Body of pancreas (tissue), 4 donors: ENCODE data around the gene FADS1. TPM values are rescaled to one million over a fixed set of nuclear protein-coding genes. Genes with fewer than 3 reads are reported as not detected.

Experiments
- ATAC-seq: fragments of 150-250 bp; one replicate; pipeline ENCODE4 v1.9.1; 2016
- DNase-seq, 4 donors: peaks; one replicate each; pipeline ENCODE4 v3.0.0-alpha.2; 2019
- H3K27ac ChIP-seq, 4 donors: fragments of 200-600 bp; sonication (generic); 1 replicate in 3 of 4; 2 replicates in 1 of 4; pipeline versions ENCODE4 v1.5.1 to v1.6.1; 2016 to 2019; ENCODE audit warnings: mild to moderate bottlenecking in 1 of 4, mixed read lengths in 1 of 4, moderate library complexity in 1 of 4
- H3K27me3 ChIP-seq, 2 donors: fragments of 200-600 bp; sonication (generic); one replicate each; pipeline ENCODE4 v1.6.0; 2016; ENCODE audit warnings: mild to moderate bottlenecking in 1 of 2
- H3K36me3 ChIP-seq, 2 donors: fragments of 200-600 bp; sonication (generic); replicated peaks in 1 of 2; 2 replicates each; pipeline ENCODE4 v1.5.1; 2016; ENCODE audit warnings: low read depth in 2 of 2; ENCODE audit not compliant: insufficient read depth in 1 of 2
- H3K4me1 ChIP-seq: fragments of 200-600 bp; sonication (generic); one replicate; pipeline ENCODE4 v1.6.0; 2016
- H3K4me3 ChIP-seq, 2 donors: fragments of 200-600 bp; sonication (generic); 1 replicate in 1 of 2; 2 replicates in 1 of 2; pipeline ENCODE4 v1.5.1; 2016 to 2019
- H3K9me3 ChIP-seq, 3 donors: fragments of 200-600 bp; sonication (generic); 1 replicate in 2 of 3; 2 replicates in 1 of 3; pipeline ENCODE4 v1.5.1; 2016
- CTCF ChIP-seq, 7 experiments: fragments of 450-650 bp in 4 of 7; fragments of 200-600 bp in 3 of 7; sonication (generic) in 3 of 7; IDR thresholded peaks; one replicate each; pipeline ENCODE4 v1.5.1; 2016 to 2019; ENCODE audit warnings: antibody characterized with exemption in 7 of 7
- POLR2A ChIP-seq, 3 donors: fragments of 450-650 bp; IDR thresholded peaks; one replicate each; pipeline ENCODE4 v1.6.1; 2016; ENCODE audit warnings: antibody characterized with exemption in 3 of 3, mild to moderate bottlenecking in 2 of 3
- WGBS, 2 donors: methylation state at CpG; one replicate each; pipeline ENCODE4 v1.1.5; 2017; 5-methylcytosine and 5-hydroxymethylcytosine counted together
- intact Hi-C: fragments of 100-400 bp; cut with DNase I; formaldehyde crosslinking; loops from one replicate; pipeline ENCODE4 v1.15.1; 2023
- total RNA-seq, 2 donors: library from RNA; depleted of rRNA; stranded (reverse); fragments of >200 nt; gene quantifications; one replicate each; pipeline ENCODE4 v1.1.0, GENCODE V29; 2016

FADS1 gene
- total RNA-seq, 2 donors from 2014 or later: 4.6 to 7.0 TPM

- ATAC-seq: no peak
- Histone ChIP-seq H3K36me3 (peaks cover 0 to 5% of the 10 kb centered on the region in 2 donors), H3K4me3 (no peak overlapping the region), H3K4me1 (peaks cover 27% of the 10 kb centered on the region), H3K9me3 (no peaks in the 10 kb centered on the region), H3K27me3 (no peaks in the 10 kb centered on the region), H3K27ac (no peak overlapping the region)
- no peak for DNase-seq
- intact Hi-C loops: no loop called here
- 73 to 77% methylated on average over 10 to 12 of the region's 12 CpGs for WGBS, 2 donors
- no peak for TF ChIP-seq CTCF (IDR thresholded peaks at IDR 0.05)
- no peak for TF ChIP-seq POLR2A (IDR thresholded peaks at IDR 0.05)
Measured at GRCh38 chr11:61795459-61795858, 21.3 kb downstream of the FADS1 start.

- no peak overlapping the region for H3K27ac ChIP-seq
- TF ChIP-seq CTCF (IDR thresholded peaks at IDR 0.05): no peak
- TF ChIP-seq POLR2A (IDR thresholded peaks at IDR 0.05): no peak
- no peak overlapping the region for H3K4me3 ChIP-seq
- WGBS, 2 donors: 79 to 87% methylated on average over 4 of the region's 4 CpGs
- no peaks in the 10 kb centered on the region for H3K27me3 ChIP-seq
- peaks cover 31% of the 10 kb centered on the region for H3K4me1 ChIP-seq
- peaks cover 0 to 10% of the 10 kb centered on the region in 2 donors for H3K36me3 ChIP-seq
- no peak for DNase-seq
- ATAC-seq: no peak
- intact Hi-C loops: no loop called here
- no peaks in the 10 kb centered on the region for H3K9me3 ChIP-seq
Measured at GRCh38 chr11:61794579-61794978, 22.2 kb downstream of the FADS1 start.

- 62 to 71% methylated on average over 3 of the region's 3 CpGs for WGBS, 2 donors
- Histone ChIP-seq H3K4me1 (peaks cover 35% of the 10 kb centered on the region), H3K27me3 (no peaks in the 10 kb centered on the region), H3K9me3 (no peaks in the 10 kb centered on the region), H3K36me3 (peaks cover 0 to 16% of the 10 kb centered on the region in 2 donors), H3K27ac (no peak overlapping the region), H3K4me3 (no peak overlapping the region)
- intact Hi-C loops: no loop called here
- no peak for ATAC-seq
- TF ChIP-seq POLR2A (IDR thresholded peaks at IDR 0.05) (no peak), CTCF (IDR thresholded peaks at IDR 0.05) (no peak)
- no peak for DNase-seq
Measured at GRCh38 chr11:61793829-61794204, 23.0 kb downstream of the FADS1 start.

GRCh38 chr11:61793083-61793828, 23.5 kb downstream of the FADS1 start:
- Histone ChIP-seq H3K27ac (peak overlapping the region; percentile 88 to 97 (median 96)), H3K27me3 (no peaks in the 10 kb centered on the region), H3K4me1 (peaks cover 35% of the 10 kb centered on the region), H3K36me3 (peaks cover 0 to 20% of the 10 kb centered on the region in 2 donors), H3K4me3 (peak overlapping the region; percentile 53 to 86), H3K9me3 (no peaks in the 10 kb centered on the region)
- no peak for ATAC-seq
- TF ChIP-seq POLR2A (IDR thresholded peaks at IDR 0.05) (no peak), CTCF (IDR thresholded peaks at IDR 0.05) (no peak)
- peak in 1 of 4 donors; percentile 18 for DNase-seq
- intact Hi-C loops: no loop called here
- 2 to 3% methylated on average over 28 to 29 of the region's 29 CpGs for WGBS, 2 donors
